Measurements from ENCODE around the gene AHI1. TPM values are rescaled to one million over a fixed set of nuclear protein-coding genes. Genes with fewer than 3 reads are reported as not detected.
A peak's percentile ranks its signal among the peaks of the same experiment; 100 is the strongest.

The AHI1 gene
- total and polyA plus RNA-seq, 2 of the 13 experiments (the other 11 are each of a cell fraction or from before 2014, with no cell fraction given): 7.2 to 18.6 TPM

DNA sequence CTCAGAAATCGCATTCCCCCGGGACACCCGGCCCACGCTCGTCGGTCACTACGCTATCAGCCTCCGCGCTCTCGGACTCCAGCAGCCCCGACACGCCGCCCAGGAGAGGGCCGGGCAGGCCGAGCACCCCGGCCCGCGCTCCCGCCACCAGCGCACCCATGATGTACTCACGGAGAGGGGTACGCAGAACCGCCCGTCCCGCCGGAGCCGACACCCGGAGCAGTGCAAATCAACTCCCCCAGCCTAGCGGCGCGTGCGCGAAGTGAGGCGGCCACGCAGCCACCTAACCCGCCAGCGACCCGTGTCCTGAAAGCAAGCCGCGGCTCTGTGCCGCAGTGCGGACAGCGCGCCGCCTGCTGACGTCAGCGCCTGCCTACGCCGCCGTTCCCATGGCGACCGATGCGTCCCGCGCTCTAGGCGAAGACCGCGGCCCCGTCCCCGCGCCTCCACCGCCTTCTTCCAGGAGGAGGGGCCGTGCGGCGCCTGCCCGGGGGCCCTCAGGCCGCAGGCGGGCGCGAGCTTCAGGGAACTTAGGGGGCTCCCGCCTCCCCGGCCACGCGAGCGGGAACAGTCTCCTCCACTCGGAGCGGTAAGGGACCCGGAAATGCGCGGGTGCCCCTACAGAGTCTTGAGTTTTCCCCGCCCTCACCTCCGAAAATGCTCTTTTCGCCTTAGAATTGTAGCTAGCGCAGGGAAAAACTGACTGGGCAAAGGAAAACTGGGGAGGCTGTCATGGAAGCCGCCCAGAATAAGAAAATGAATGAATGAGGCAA, at the start of gene AHI1 (continued):
- TF ChIP-seq, protein P1, sequence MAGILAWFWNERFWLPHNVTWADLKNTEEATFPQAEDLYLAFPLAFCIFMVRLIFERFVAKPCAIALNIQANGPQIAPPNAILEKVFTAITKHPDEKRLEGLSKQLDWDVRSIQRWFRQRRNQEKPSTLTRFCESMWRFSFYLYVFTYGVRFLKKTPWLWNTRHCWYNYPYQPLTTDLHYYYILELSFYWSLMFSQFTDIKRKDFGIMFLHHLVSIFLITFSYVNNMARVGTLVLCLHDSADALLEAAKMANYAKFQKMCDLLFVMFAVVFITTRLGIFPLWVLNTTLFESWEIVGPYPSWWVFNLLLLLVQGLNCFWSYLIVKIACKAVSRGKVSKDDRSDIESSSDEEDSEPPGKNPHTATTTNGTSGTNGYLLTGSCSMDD (CRISPR knock-in tag; IDR thresholded peaks at IDR 0.05): 0 out of 2 replicates have a peak, but pooled peaks have one; percentile 50
- TF ChIP-seq AHR (CRISPR knock-in tag; IDR thresholded peaks at IDR 0.05): no peak
- peak; percentile 85 for TF ChIP-seq XBP1 (CRISPR knock-in tag; IDR thresholded peaks at IDR 0.05)
- peak; percentile 97 for TF ChIP-seq NRL (CRISPR knock-in tag; IDR thresholded peaks at IDR 0.05; ENCODE audit: borderline replicate concordance)
- TF ChIP-seq, protein P2, sequence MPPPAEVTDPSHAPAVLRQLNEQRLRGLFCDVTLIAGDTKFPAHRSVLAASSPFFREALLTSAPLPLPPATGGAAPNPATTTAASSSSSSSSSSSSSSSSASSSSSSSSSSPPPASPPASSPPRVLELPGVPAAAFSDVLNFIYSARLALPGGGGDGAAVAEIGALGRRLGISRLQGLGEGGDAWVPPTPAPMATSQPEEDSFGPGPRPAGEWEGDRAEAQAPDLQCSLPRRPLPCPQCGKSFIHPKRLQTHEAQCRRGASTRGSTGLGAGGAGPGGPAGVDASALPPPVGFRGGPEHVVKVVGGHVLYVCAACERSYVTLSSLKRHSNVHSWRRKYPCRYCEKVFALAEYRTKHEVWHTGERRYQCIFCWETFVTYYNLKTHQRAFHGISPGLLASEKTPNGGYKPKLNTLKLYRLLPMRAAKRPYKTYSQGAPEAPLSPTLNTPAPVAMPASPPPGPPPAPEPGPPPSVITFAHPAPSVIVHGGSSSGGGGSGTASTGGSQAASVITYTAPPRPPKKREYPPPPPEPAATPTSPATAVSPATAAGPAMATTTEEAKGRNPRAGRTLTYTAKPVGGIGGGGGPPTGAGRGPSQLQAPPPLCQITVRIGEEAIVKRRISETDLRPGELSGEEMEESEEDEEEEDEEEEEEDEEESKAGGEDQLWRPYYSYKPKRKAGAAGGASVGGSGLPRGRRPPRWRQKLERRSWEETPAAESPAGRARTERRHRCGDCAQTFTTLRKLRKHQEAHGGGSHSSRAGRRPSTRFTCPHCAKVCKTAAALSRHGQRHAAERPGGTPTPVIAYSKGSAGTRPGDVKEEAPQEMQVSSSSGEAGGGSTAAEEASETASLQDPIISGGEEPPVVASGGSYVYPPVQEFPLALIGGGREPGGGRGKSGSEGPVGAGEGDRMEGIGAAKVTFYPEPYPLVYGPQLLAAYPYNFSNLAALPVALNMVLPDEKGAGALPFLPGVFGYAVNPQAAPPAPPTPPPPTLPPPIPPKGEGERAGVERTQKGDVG (CRISPR knock-in tag; IDR thresholded peaks at IDR 0.05; ENCODE audit: borderline replicate concordance): peak; percentile 91; the same call in 1 of the 2 replicates
- 0 out of 2 replicates have a peak, but pooled peaks have one; percentile 90 for TF ChIP-seq ZBTB3 (CRISPR knock-in tag; IDR thresholded peaks at IDR 0.05; ENCODE audit: borderline replicate concordance, low read depth)
- no peak for TF ChIP-seq PRPF4 (IDR thresholded peaks at IDR 0.05; ENCODE audit: low read depth, low read length, poor library complexity, severe bottlenecking)
- TF ChIP-seq, protein P3, sequence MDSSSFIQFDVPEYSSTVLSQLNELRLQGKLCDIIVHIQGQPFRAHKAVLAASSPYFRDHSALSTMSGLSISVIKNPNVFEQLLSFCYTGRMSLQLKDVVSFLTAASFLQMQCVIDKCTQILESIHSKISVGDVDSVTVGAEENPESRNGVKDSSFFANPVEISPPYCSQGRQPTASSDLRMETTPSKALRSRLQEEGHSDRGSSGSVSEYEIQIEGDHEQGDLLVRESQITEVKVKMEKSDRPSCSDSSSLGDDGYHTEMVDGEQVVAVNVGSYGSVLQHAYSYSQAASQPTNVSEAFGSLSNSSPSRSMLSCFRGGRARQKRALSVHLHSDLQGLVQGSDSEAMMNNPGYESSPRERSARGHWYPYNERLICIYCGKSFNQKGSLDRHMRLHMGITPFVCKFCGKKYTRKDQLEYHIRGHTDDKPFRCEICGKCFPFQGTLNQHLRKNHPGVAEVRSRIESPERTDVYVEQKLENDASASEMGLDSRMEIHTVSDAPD (CRISPR knock-in tag; IDR thresholded peaks at IDR 0.05): peak; percentile 67; the same call in 1 of the 2 replicates
- TF ChIP-seq, protein P4, sequence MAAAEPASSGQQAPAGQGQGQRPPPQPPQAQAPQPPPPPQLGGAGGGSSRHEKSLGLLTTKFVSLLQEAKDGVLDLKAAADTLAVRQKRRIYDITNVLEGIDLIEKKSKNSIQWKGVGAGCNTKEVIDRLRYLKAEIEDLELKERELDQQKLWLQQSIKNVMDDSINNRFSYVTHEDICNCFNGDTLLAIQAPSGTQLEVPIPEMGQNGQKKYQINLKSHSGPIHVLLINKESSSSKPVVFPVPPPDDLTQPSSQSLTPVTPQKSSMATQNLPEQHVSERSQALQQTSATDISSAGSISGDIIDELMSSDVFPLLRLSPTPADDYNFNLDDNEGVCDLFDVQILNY (CRISPR knock-in tag; conservative IDR thresholded peaks at IDR 0.05): peak; percentile 81
- peak; percentile 95; the same call in 1 of the 2 replicates for TF ChIP-seq ZNF891 (CRISPR knock-in tag; IDR thresholded peaks at IDR 0.05)
- TF ChIP-seq, protein P5, sequence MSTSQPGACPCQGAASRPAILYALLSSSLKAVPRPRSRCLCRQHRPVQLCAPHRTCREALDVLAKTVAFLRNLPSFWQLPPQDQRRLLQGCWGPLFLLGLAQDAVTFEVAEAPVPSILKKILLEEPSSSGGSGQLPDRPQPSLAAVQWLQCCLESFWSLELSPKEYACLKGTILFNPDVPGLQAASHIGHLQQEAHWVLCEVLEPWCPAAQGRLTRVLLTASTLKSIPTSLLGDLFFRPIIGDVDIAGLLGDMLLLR (CRISPR knock-in tag; IDR thresholded peaks at IDR 0.05): peak; percentile 96
- TF ChIP-seq RNF2 (conservative IDR thresholded peaks at IDR 0.05; ENCODE audit: low read depth): 0 out of 2 replicates have a peak, but pooled peaks have one; percentile 49
- no peak for TF ChIP-seq MAFG (CRISPR knock-in tag; IDR thresholded peaks at IDR 0.05)
- TF ChIP-seq, protein P6, sequence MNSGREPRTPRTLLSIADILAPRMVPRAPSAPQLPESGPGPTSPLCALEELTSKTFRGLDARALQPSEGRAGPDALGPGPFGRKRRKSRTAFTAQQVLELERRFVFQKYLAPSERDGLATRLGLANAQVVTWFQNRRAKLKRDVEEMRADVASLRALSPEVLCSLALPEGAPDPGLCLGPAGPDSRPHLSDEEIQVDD (CRISPR knock-in tag; IDR thresholded peaks at IDR 0.05; ENCODE audit: borderline replicate concordance): peak; percentile 95
- no peak for TF ChIP-seq JARID2 (CRISPR knock-in tag; IDR thresholded peaks at IDR 0.05; ENCODE audit: insufficient replicate concordance)
- TF ChIP-seq ZNF496 (CRISPR knock-in tag; IDR thresholded peaks at IDR 0.05; ENCODE audit: insufficient replicate concordance): no peak
- TF ChIP-seq POLR2A (IDR thresholded peaks at IDR 0.05; ENCODE audit: insufficient read depth in 1 of 2, low read depth in 2 of 2, low read length in 2 of 2): peak; percentile 90 to 93
- 0 out of 2 replicates have a peak, but pooled peaks have one; percentile 66 for TF ChIP-seq ZNF660 (CRISPR knock-in tag; IDR thresholded peaks at IDR 0.05; ENCODE audit: borderline replicate concordance, low read depth)
- TF ChIP-seq ZNF7 (CRISPR knock-in tag; IDR thresholded peaks at IDR 0.05): no peak
